GM23338 (cell line): ENCODE data around the gene PDXDC1. TPM values are rescaled to one million over a fixed set of nuclear protein-coding genes. Genes with fewer than 3 reads are reported as not detected.

Source experiments
- ATAC-seq: fragments of 200-7000 bp; cut with Tn5 transposase; 3 replicates; pipeline ENCODE4 v1.9.1; 2020
- DNase-seq: peaks from one replicate; pipeline ENCODE4 v3.0.0-alpha.2; 2015; ENCODE audit warnings: low spot score
- H2AFZ ChIP-seq: fragments of 200-600 bp; sonication (generic); 2 replicates; pipeline ENCODE4 v1.8.0; 2016; ENCODE audit warnings: antibody characterized with exemption, mild to moderate bottlenecking, moderate library complexity
- H3F3A ChIP-seq: fragments of 200-600 bp; sonication (generic); replicated peaks from 2 replicates; pipeline ENCODE4 v1.8.0; 2017; ENCODE audit warnings: antibody characterized with exemption, mixed run types, low read depth
- H3K27ac ChIP-seq: fragments of 200-600 bp; sonication (generic); 2 replicates; pipeline ENCODE4 v1.6.1; 2016; ENCODE audit warnings: low read depth
- H3K27me3 ChIP-seq: fragments of 200-600 bp; sonication (generic); 2 replicates; pipeline ENCODE4 v1.8.0; 2016; ENCODE audit warnings: mild to moderate bottlenecking, mixed run types, moderate library complexity; ENCODE audit not compliant: insufficient read depth
- H3K36me3 ChIP-seq: fragments of 200-600 bp; sonication (generic); 2 replicates; pipeline ENCODE4 v1.8.0; 2016; ENCODE audit warnings: mild to moderate bottlenecking; ENCODE audit not compliant: insufficient read depth
- H3K4me1 ChIP-seq: fragments of 200-600 bp; sonication (generic); 2 replicates; pipeline ENCODE4 v1.8.0; 2016; ENCODE audit warnings: mild to moderate bottlenecking, moderate library complexity; ENCODE audit not compliant: insufficient read depth
- H3K4me2 ChIP-seq: fragments of 200-600 bp; sonication (generic); 2 replicates; pipeline ENCODE4 v1.7.1; 2017; ENCODE audit warnings: mixed run types
- H3K4me3 ChIP-seq: fragments of 200-600 bp; sonication (generic); 2 replicates; pipeline ENCODE4 v1.6.1; 2016; ENCODE audit warnings: mixed run types
- H3K79me2 ChIP-seq: fragments of 200-600 bp; sonication (generic); replicated peaks from 2 replicates; pipeline ENCODE4 v1.8.0; 2017; ENCODE audit warnings: mild to moderate bottlenecking; ENCODE audit not compliant: insufficient read depth
- H3K9me2 ChIP-seq: fragments of 200-600 bp; sonication (generic); 2 replicates; pipeline ENCODE4 v1.8.0; 2017; ENCODE audit not compliant: insufficient read depth
- H4K20me1 ChIP-seq: fragments of 200-600 bp; sonication (generic); replicated peaks from 2 replicates; pipeline ENCODE4 v1.8.0; 2017; ENCODE audit warnings: mild to moderate bottlenecking; ENCODE audit not compliant: insufficient read depth
- H3K27ac Mint-ChIP-seq: 2 replicates; pipeline ENCODE4 v1.8.0; 2020; ENCODE audit warnings: inconsistent platforms, mild to moderate bottlenecking, moderate library complexity, mixed read lengths
- H3K27me3 Mint-ChIP-seq: 3 replicates; pipeline ENCODE4 v1.8.0; 2022; ENCODE audit warnings: low read depth, mild to moderate bottlenecking, moderate library complexity, mixed read lengths, inconsistent platforms; ENCODE audit not compliant: insufficient read depth, poor library complexity
- H3K36me3 Mint-ChIP-seq: 3 replicates; pipeline ENCODE4 v1.8.0; 2021; ENCODE audit warnings: low read depth, mild to moderate bottlenecking, inconsistent platforms, moderate library complexity, mixed read lengths
- H3K4me1 Mint-ChIP-seq: 3 replicates; pipeline ENCODE4 v1.8.0; 2020; ENCODE audit warnings: mild to moderate bottlenecking, inconsistent platforms, mixed read lengths
- H3K4me3 Mint-ChIP-seq: 3 replicates; pipeline ENCODE4 v1.8.0; 2021; ENCODE audit warnings: moderate library complexity, mild to moderate bottlenecking, inconsistent platforms, mixed read lengths
- H3K9me3 Mint-ChIP-seq: 3 replicates; pipeline ENCODE4 v1.8.0; 2020; ENCODE audit warnings: moderate library complexity, mild to moderate bottlenecking, inconsistent platforms, mixed read lengths
- CREB1 ChIP-seq: fragments of 250-450 bp; sonication (Bioruptor Pico); IDR thresholded peaks from 2 replicates; pipeline ENCODE4 v1.5.0; 2020; ENCODE audit warnings: low read depth, mild to moderate bottlenecking, moderate library complexity
- EZH2 ChIP-seq: fragments of 200-600 bp; sonication (generic); IDR thresholded peaks from one replicate; pipeline ENCODE4 v1.8.0; 2017; ENCODE audit warnings: antibody characterized with exemption, mild to moderate bottlenecking, low read depth; ENCODE audit not compliant: unreplicated experiment
- JUNB ChIP-seq: IDR thresholded peaks from one replicate; pipeline ENCODE4 v1.6.1; 2016; ENCODE audit warnings: antibody characterized with exemption; ENCODE audit not compliant: unreplicated experiment
- NANOG ChIP-seq: IDR thresholded peaks from 2 replicates; pipeline ENCODE4 v1.6.1; 2016; ENCODE audit warnings: antibody characterized with exemption, borderline replicate concordance
- POLR2AphosphoS5 ChIP-seq: IDR thresholded peaks from 2 replicates; pipeline ENCODE4 v1.6.1; 2016; ENCODE audit warnings: antibody characterized with exemption, low read depth
- ZNF114 ChIP-seq: fragments of 250-450 bp; sonication (Bioruptor Pico); IDR thresholded peaks from 2 replicates; pipeline ENCODE4 v1.5.0; 2020; ENCODE audit warnings: mild to moderate bottlenecking, moderate library complexity
- polyA plus RNA-seq: library from polyadenylated mRNA; unstranded; fragments of >200 nt; fragmentation: Nextera tagmentation; extraction: Ambion mirVana; gene quantifications from 2 replicates; pipeline ENCODE4 v1.2.1, GENCODE V29; 2016
- total RNA-seq: library from RNA; depleted of rRNA; stranded (reverse); fragments of >200 nt; shearing (Covaris generic); gene quantifications from 2 replicates; pipeline ENCODE4 v1.2.3, GENCODE V29; 2014
- TF ChIP-seq, protein P1 (sequence below): IDR thresholded peaks from one replicate; pipeline ENCODE4 v1.6.1; 2018; ENCODE audit warnings: antibody characterized with exemption; ENCODE audit not compliant: unreplicated experiment
- TF ChIP-seq, protein P2 (sequence below): IDR thresholded peaks from 2 replicates; pipeline ENCODE4 v1.6.1; 2016; ENCODE audit warnings: antibody characterized with exemption

Gene PDXDC1
- total and polyA plus RNA-seq, 2 experiments from 2014 or later = 40.0 to 91.6 TPM

DNA sequence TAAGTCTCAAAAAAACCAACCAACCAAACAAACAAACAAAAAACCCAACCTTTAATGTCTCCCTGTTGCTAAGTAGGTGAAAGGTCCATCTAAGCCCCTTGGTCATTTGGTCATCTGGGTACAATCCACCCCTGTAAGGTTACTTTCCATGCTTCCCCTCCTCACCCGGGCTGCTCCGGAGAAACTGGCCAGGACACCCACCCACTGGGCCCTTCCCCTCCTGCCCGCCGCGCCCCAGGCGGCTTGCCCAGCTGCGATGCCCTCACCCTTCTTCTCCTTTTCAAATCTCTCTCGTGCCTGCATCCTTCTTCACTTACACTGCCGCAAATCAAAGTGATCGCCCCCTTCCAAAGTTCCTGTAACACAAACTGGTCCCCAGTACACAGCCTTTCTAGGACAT is 79.1 kb downstream of the PDXDC1 start:
- H3F3A ChIP-seq = peaks cover 5% of the 10 kb centered on the region
- no peak overlapping the region for H3K4me2 ChIP-seq
- H3K27ac ChIP-seq = no peak overlapping the region
- TF ChIP-seq, protein P1, sequence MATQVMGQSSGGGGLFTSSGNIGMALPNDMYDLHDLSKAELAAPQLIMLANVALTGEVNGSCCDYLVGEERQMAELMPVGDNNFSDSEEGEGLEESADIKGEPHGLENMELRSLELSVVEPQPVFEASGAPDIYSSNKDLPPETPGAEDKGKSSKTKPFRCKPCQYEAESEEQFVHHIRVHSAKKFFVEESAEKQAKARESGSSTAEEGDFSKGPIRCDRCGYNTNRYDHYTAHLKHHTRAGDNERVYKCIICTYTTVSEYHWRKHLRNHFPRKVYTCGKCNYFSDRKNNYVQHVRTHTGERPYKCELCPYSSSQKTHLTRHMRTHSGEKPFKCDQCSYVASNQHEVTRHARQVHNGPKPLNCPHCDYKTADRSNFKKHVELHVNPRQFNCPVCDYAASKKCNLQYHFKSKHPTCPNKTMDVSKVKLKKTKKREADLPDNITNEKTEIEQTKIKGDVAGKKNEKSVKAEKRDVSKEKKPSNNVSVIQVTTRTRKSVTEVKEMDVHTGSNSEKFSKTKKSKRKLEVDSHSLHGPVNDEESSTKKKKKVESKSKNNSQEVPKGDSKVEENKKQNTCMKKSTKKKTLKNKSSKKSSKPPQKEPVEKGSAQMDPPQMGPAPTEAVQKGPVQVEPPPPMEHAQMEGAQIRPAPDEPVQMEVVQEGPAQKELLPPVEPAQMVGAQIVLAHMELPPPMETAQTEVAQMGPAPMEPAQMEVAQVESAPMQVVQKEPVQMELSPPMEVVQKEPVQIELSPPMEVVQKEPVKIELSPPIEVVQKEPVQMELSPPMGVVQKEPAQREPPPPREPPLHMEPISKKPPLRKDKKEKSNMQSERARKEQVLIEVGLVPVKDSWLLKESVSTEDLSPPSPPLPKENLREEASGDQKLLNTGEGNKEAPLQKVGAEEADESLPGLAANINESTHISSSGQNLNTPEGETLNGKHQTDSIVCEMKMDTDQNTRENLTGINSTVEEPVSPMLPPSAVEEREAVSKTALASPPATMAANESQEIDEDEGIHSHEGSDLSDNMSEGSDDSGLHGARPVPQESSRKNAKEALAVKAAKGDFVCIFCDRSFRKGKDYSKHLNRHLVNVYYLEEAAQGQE = no peak
- TF ChIP-seq POLR2AphosphoS5 (no peak), JUNB (no peak), NANOG (no peak), ZNF114 (CRISPR knock-in tag) (no peak)
- TF ChIP-seq, protein P2, sequence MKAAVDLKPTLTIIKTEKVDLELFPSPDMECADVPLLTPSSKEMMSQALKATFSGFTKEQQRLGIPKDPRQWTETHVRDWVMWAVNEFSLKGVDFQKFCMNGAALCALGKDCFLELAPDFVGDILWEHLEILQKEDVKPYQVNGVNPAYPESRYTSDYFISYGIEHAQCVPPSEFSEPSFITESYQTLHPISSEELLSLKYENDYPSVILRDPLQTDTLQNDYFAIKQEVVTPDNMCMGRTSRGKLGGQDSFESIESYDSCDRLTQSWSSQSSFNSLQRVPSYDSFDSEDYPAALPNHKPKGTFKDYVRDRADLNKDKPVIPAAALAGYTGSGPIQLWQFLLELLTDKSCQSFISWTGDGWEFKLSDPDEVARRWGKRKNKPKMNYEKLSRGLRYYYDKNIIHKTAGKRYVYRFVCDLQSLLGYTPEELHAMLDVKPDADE = no peak
- H3K4me1 ChIP-seq = no peaks in the 10 kb centered on the region; the same call in 1 of the 2 replicates
- peaks cover 49% of the 10 kb centered on the region for H3K79me2 ChIP-seq
- H2AFZ ChIP-seq = no peak overlapping the region
- Mint-ChIP-seq H3K27ac (no peak overlapping the region), H3K9me3 (no peaks in the 10 kb centered on the region), H3K36me3 (peaks cover 6% of the 10 kb centered on the region), H3K4me3 (peak overlapping the region; percentile 85; the same call in 2 of the 3 replicates), H3K27me3 (peaks cover 9% of the 10 kb centered on the region), H3K4me1 (peaks cover 6% of the 10 kb centered on the region)
- H4K20me1 ChIP-seq = peaks cover 10% of the 10 kb centered on the region
- H3K4me3 ChIP-seq = no peak overlapping the region
- ATAC-seq (no peak), DNase-seq (no peak)
- H3K9me2 ChIP-seq = no peaks in the 10 kb centered on the region
- no peaks in the 10 kb centered on the region for H3K36me3 ChIP-seq
- no peaks in the 10 kb centered on the region for H3K27me3 ChIP-seq

DNA sequence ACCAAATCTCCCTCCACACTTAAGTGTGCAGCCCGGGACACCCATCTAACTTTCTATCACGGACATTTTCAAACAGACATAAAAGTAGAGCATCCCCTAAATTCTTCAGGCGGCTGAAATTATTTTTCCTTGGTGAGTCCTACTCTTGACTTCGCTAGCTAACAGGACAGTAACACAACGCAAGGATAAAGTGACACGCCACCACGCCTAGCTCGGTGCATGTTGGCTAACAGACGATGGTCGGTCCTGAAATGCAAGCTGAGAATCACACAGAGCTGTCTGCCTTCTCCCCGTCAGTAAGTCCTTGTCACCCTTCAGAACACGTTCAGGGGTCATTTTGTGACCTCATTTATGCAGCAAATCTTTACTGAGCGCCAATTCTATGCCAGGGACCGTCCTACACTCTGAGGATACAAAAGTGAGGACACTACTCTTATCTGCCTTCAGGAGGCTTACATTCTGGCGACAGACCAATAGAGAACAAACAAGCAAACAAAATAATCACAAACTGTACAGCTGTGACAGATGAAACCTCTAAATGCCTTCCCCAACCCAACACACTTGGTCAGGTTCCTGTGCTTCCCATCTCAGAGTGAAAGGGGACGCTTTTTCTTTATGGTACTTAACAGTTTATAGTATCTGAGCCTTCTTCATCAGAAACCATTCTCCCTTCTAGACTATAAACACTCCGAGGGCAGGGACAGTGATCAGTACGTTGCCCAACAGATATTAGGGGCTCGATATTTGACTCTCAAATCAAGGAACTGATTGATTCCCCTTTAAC is 79.7 kb downstream of the PDXDC1 start:
- Histone ChIP-seq H3K4me1 (no peaks in the 10 kb centered on the region; the same call in 1 of the 2 replicates), H4K20me1 (peaks cover 13% of the 10 kb centered on the region), H3K79me2 (peaks cover 49% of the 10 kb centered on the region), H3K4me2 (peak overlapping the region; percentile 92), H3K27ac (no peak overlapping the region), H3F3A (peaks cover 5% of the 10 kb centered on the region), H2AFZ (peak overlapping the region; percentile 93), H3K9me2 (no peaks in the 10 kb centered on the region), H3K36me3 (peaks cover 3% of the 10 kb centered on the region; the same call in 1 of the 2 replicates), H3K4me3 (peak overlapping the region; percentile 89), H3K27me3 (no peaks in the 10 kb centered on the region)
- Mint-ChIP-seq H3K9me3 (no peaks in the 10 kb centered on the region), H3K4me1 (peaks cover 6% of the 10 kb centered on the region), H3K27me3 (peaks cover 9% of the 10 kb centered on the region), H3K4me3 (peak overlapping the region; percentile 85), H3K27ac (no peak overlapping the region), H3K36me3 (peaks cover 13% of the 10 kb centered on the region)
- DNase-seq = no peak
- TF ChIP-seq CREB1 (no peak), EZH2 (no peak), ZNF114 (CRISPR knock-in tag) (no peak)
- TF ChIP-seq, protein P2 = no peak
- no peak for ATAC-seq
